HFFc6 (cell line): ENCODE results near the gene CLIP3. TPM values are rescaled to one million over a fixed set of nuclear protein-coding genes. Genes with fewer than 3 reads are reported as not detected.
"Not testable (repeated sequence)": the region's sequence is repeated elsewhere in the genome, so short reads cannot be mapped to it uniquely, and the experiment has no call there.

Experiments used
- DNase-seq: peaks from one replicate; pipeline ENCODE4 v3.0.0-alpha.2; 2018
- H3K27ac Mint-ChIP-seq: 2 replicates; pipeline ENCODE4 v1.8.0; 2020; ENCODE audit warnings: mild to moderate bottlenecking, mixed read lengths
- H3K27me3 Mint-ChIP-seq: 2 replicates; pipeline ENCODE4 v1.8.0; 2021; ENCODE audit warnings: mild to moderate bottlenecking, moderate library complexity, mixed read lengths; ENCODE audit not compliant: insufficient read depth
- H3K36me3 Mint-ChIP-seq: 2 replicates; pipeline ENCODE4 v1.8.0; 2021; ENCODE audit warnings: low read depth, mixed read lengths
- H3K4me1 Mint-ChIP-seq: 2 replicates; pipeline ENCODE4 v1.8.0; 2020; ENCODE audit warnings: low read depth, mixed read lengths
- H3K4me3 Mint-ChIP-seq: 2 replicates; pipeline ENCODE4 v1.8.0; 2020; ENCODE audit warnings: mild to moderate bottlenecking, moderate library complexity, mixed read lengths
- H3K9me3 Mint-ChIP-seq: 2 replicates; pipeline ENCODE4 v1.8.0; 2020; ENCODE audit warnings: mild to moderate bottlenecking, mixed read lengths
- CTCF ChIP-seq: fragments of 200-600 bp; sonication (generic); IDR thresholded peaks from 2 replicates; pipeline ENCODE4 v1.5.0; 2021; ENCODE audit warnings: antibody characterized with exemption, mild to moderate bottlenecking
- total RNA-seq, 6 experiments: library from RNA; stranded (reverse); fragmentation: NEBNext Ultra II Directional; extraction: Animal tissue kit (Norgen Biotek cat#: 25700); gene quantifications; 2 replicates in 1 of 6; 3 replicates in 5 of 6; pipeline ENCODE4 v1.2.3, GENCODE V29; 2021

Gene CLIP3
- total RNA-seq, 6 experiments from 2014 or later, result 62.2 to 93.1 (median 83.9) TPM

GRCh38 chr19:36073121-36073876, 40.6 kb upstream of the CLIP3 start:
- Mint-ChIP-seq H3K27me3 (peaks cover 8% of the 10 kb centered on the region), H3K4me1 (peaks cover 10% of the 10 kb centered on the region), H3K9me3 (no peaks in the 10 kb centered on the region), H3K36me3 (peaks cover 27% of the 10 kb centered on the region), H3K27ac (no peak overlapping the region), H3K4me3 (no peak overlapping the region)
- DNase-seq, result no peak
- TF ChIP-seq CTCF, result no peak

GRCh38 chr19:36072081-36072480, 39.4 kb upstream of the CLIP3 start:
- DNase-seq, result no peak
- Mint-ChIP-seq H3K4me3 (no peak overlapping the region), H3K27ac (no peak overlapping the region), H3K9me3 (no peaks in the 10 kb centered on the region), H3K36me3 (peaks cover 33% of the 10 kb centered on the region), H3K4me1 (peaks cover 10% of the 10 kb centered on the region), H3K27me3 (peaks cover 8% of the 10 kb centered on the region)
- no peak for TF ChIP-seq CTCF

- peaks cover 40% of the 10 kb centered on the region for H3K36me3 Mint-ChIP-seq
- not testable (repeated sequence) for H3K4me3 Mint-ChIP-seq
Measured at GRCh38 chr19:36068810-36069499, 36.3 kb upstream of the CLIP3 start.

GRCh38 chr19:36067681-36068080, 35.0 kb upstream of the CLIP3 start:
- Mint-ChIP-seq H3K4me3 (no peak overlapping the region), H3K36me3 (peaks cover 34% of the 10 kb centered on the region)
- TF ChIP-seq CTCF, result no peak

More at GRCh38 chr19:36068810-36069499, 36.3 kb upstream of the CLIP3 start:
- H3K27me3 Mint-ChIP-seq, H3K27ac Mint-ChIP-seq, DNase-seq, H3K9me3 Mint-ChIP-seq: not testable (repeated sequence)
- H3K4me1 Mint-ChIP-seq, result peaks cover 10% of the 10 kb centered on the region

GRCh38 chr19:36064826-36065225, 32.2 kb upstream of the CLIP3 start:
- no peak for TF ChIP-seq CTCF
- no peak for DNase-seq
- H3K27ac Mint-ChIP-seq, result no peak overlapping the region
- H3K27me3 Mint-ChIP-seq, result no peaks in the 10 kb centered on the region
- peaks cover 33% of the 10 kb centered on the region for H3K36me3 Mint-ChIP-seq
- no peaks in the 10 kb centered on the region for H3K9me3 Mint-ChIP-seq
- no peak overlapping the region for H3K4me3 Mint-ChIP-seq
- H3K4me1 Mint-ChIP-seq, result no peaks in the 10 kb centered on the region

More at GRCh38 chr19:36067681-36068080, 35.0 kb upstream of the CLIP3 start:
- Mint-ChIP-seq H3K27ac (no peak overlapping the region), H3K9me3 (no peaks in the 10 kb centered on the region), H3K27me3 (peaks cover 8% of the 10 kb centered on the region), H3K4me1 (peaks cover 10% of the 10 kb centered on the region)
- no peak for DNase-seq

GRCh38 chr19:36061367-36061766, 28.7 kb upstream of the CLIP3 start:
- Mint-ChIP-seq H3K9me3 (no peaks in the 10 kb centered on the region), H3K36me3 (peaks cover 25% of the 10 kb centered on the region; the same call in 1 of the 2 replicates), H3K4me3 (no peak overlapping the region), H3K4me1 (peaks cover 8% of the 10 kb centered on the region), H3K27ac (no peak overlapping the region), H3K27me3 (no peaks in the 10 kb centered on the region)
- no peak for TF ChIP-seq CTCF
- no peak for DNase-seq
